Erythroblast (primary cell): ENCODE measurements around the gene AKAP8.
"Not testable (repeated sequence)": the region's sequence is repeated elsewhere in the genome, so short reads cannot be mapped to it uniquely, and the experiment has no call there.

Source experiments
- DNase-seq, 2 experiments: peaks; one replicate each; lab custom pipeline; 2025; lab: John Stamatoyannopoulos, UW
- GATA1 ChIP-seq: IDR thresholded peaks from 2 replicates; pipeline ENCODE4 v1.6.1; 2011; ENCODE audit warnings: low read depth, mild to moderate bottlenecking, control low read depth, low read length, moderate library complexity
- POLR2A ChIP-seq: IDR thresholded peaks from 2 replicates; pipeline ENCODE4 v1.6.1; 2011; ENCODE audit warnings: mild to moderate bottlenecking, low read length

Gene AKAP8

DNA sequence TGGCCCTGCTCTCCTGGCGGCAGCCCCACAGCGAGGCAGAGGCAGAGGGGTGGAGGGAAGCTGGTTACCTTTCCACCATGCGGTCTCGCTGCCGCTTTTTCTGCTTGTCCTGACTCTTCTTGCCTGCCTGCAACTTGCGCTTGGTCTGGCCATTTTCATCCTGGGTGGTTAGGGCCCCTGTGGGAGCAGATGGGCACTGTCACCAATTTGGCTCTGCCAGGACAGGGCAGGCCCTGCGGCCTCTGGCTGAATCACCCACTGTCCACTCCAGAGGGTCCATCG is 19.6 kb upstream of the AKAP8 start:
- TF ChIP-seq GATA1 (no peak), POLR2A (no peak)
- no peak for DNase-seq

DNA sequence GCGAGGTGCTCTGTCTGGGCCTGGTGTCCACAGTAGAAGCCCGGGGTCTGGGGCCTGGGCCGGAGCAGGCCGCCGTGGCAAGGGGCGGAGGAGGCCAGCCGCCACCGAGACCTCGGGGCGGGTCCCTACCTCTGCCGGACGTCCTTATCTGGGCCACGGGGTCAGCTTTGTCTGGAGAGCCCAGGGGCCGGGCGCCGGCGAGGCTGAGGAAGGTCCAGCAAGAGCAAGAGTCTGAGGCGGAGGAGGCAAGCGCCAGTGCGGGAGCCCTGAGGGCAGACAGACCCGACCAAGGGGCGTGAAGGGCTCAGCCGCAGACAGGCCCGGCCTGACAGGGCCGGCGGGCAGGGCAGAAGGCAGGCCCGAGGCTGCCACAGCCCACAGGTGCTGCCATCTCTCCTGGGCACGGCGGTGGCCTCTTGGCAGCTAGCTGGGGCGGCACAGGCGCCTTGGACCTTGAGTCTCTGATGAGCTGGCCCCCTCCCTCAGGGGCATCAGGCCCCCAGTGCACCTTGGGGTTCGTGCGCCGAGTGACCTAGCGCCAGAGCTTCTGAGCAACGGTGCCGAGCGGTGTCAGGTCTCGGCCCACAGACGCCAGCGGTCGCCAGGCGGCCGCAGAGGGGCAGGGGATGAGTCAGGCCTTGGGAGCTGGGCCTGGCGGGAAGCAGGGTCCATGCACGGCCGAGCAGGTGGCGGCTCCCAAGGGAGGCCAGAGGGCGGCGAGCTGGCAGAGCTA is 19.1 kb upstream of the AKAP8 start:
- TF ChIP-seq POLR2A (no peak), GATA1 (no peak)
- no peak for DNase-seq

DNA sequence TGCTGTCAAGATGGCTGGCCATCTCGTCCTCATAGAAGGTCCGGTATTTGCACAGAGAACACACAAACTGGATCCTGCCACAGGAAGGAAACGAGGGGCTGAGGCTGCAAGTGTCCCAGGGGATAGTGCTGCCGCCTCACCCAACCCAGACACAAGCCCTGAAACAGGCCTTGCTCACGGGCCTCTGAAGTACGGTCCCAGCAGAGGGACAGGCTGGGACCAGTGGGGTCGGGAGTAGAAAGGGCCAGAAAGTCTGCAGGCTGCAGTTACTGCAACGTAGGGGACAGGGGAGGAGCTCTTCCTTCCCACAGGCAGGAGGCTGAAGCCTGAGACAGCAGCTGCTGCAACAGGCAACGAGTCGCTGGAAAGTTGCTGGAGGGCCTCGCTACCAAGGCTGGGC is 18.2 kb upstream of the AKAP8 start:
- TF ChIP-seq POLR2A (no peak), GATA1 (no peak)
- DNase-seq: no peak

DNA sequence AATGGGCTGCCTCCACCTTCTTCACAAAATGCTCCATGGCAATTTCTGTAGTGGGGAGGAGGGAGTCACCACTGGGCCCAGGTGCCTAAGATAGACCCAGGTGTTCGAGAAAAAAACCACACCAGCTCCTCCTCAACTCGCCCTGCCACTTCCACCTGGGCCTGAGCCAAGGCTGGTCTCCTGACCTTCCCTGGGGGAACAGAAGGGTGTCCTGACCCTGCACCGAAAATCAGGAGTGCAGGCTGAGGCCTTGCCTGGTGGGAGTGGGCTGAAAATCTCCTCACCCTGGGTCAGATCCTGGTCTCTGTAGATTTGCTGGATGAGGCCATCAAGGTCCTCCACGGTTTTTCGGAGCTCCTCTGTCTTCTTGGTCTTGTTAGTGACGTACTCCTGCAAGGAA is 17.6 kb upstream of the AKAP8 start:
- no peak for TF ChIP-seq POLR2A
- no peak for TF ChIP-seq GATA1
- DNase-seq: no peak

DNA sequence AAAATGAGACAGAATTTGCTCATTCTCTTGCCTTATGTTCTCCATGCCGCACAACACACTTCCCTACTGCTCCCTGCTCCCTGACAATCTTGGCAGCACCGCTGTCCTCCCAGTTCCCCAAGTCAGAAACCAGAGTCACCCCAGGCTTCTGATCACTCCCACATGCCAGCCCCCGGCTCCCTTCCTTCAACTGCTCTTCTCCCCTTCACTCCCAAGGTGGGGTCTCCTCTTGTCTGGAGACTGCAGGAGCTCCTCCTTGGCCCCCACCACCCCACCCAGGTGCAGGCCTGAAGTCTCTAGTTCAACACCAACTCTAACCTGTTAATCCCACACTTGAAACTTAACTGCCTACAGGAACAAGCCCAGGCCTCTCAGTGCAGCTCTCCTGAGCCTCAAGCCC is 16.8 kb upstream of the AKAP8 start:
- TF ChIP-seq GATA1: no peak
- TF ChIP-seq POLR2A: no peak

DNA sequence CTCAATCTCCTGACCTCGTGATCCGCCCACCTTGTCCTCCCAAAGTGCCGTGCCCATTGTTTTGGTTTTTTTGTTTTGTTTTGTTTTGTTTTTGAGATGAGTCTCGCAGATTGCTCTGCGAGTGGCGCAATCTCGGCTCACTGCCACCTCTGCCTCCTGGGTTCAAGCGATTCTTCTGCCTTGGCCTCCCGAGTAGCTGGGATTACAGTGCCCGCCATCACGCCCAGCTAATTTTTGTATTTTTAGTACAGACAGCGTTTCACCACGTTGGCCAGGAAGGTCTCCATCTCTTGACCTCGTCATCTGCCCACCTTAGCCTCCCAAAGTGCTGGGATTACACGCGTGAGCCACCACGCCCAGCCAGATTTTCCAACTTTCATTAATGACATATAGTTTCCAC is 15.7 kb upstream of the AKAP8 start:
- not testable (repeated sequence) for DNase-seq

More for the DNA sequence above, 16.8 kb upstream of the AKAP8 start:
- DNase-seq: no peak

DNA sequence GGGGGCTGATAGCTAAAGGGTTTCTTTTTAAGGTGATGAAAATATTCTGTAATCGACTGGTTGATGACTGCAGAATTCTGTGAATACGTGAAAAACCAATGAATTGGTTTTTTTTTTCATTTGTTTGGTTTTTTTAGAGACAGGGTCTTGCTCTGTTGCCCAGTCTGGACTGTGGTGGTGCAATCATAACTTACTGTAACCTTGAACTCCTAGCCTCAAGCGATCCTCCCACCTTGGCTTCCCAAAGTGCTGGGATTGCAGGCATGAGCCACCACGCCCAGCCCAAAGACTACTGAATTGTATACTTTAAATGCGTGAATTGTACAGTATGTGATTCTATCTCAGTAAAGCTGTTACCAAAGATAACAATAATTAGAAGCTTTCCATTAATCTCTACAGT is 14.8 kb upstream of the AKAP8 start:
- no peak for TF ChIP-seq GATA1
- TF ChIP-seq POLR2A: no peak
- DNase-seq: peak in 1 of 2 experiments; percentile 47

DNA sequence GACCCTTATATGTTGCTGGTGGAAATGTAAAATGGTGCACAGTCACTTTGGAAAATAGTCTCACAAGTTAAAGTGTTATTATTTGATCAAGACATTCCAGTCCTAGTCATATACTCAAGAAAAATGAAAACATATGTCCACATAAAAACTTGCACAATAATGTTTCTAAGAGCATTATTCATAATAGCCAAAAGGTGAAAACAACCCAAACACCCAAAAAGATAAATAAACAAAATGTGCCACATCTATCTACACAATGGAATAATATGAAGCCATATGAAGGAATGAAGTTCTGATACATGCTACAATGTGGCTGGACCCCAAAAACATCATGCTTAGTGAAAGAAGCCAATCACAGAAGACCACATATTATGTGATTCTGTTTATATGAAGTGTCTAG is 14.4 kb upstream of the AKAP8 start:
- DNase-seq: no peak

DNA sequence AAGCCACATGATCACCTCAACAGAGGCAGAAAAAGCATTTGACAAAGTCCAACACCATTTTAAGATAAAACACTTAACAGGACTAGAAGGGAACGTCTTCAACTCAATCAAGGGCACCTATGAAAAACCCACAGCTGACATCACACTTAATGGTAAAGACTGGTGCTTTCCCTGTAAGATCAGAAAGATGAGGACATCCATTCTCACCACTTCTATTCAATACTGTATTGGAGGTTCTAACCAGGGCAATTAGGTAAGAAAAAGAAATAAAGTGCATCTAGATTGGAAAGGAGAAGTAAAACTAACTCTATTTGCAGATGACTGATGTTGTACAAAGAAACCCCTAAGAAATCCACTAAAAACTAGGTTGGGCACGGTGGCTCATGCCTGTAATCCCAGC is 11.2 kb upstream of the AKAP8 start:
- no peak for DNase-seq
- TF ChIP-seq GATA1 (no peak), POLR2A (no peak)

More for the DNA sequence above, 14.4 kb upstream of the AKAP8 start:
- TF ChIP-seq GATA1 (no peak), POLR2A (no peak)

DNA sequence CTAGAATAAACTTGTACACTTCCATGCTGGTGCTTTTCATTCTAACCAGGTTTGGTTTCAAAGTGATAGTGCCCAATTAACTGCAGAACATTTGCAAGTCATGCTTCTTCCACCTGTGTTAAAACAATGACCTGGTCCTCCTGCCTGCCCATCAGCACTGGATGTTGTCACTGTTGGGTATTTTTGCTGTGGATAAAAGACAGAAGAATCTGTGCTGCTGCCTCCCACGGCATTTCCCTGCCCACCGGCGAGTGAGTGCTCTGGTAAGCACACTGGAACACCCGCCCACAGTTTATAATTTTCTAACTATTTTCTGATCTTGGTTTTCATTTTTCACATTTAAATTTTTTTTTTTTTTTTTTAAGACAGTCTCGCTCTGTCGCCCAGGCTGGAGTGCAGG is 2.3 kb upstream of the AKAP8 start:
- TF ChIP-seq POLR2A: no peak
- DNase-seq: no peak

DNA sequence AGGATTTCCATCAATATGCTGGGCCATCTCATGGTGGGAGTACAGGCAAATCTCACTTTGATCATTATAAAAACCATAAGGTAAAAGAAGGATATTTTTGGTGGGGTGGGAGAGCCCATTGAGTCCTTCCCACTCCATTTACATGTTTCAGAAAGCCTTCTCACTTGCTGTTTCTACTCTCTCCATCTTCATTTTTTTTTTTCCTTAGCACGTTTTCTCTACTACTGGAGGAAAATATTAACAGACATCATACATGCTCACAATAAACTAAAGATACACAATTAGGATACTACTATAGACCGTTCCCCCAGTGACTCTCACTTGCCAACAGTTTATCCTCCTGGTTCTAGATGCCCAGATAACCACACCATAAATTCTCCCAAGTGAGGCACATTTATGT is 1.8 kb upstream of the AKAP8 start:
- no peak for TF ChIP-seq POLR2A
- no peak for TF ChIP-seq GATA1
- no peak for DNase-seq

DNA sequence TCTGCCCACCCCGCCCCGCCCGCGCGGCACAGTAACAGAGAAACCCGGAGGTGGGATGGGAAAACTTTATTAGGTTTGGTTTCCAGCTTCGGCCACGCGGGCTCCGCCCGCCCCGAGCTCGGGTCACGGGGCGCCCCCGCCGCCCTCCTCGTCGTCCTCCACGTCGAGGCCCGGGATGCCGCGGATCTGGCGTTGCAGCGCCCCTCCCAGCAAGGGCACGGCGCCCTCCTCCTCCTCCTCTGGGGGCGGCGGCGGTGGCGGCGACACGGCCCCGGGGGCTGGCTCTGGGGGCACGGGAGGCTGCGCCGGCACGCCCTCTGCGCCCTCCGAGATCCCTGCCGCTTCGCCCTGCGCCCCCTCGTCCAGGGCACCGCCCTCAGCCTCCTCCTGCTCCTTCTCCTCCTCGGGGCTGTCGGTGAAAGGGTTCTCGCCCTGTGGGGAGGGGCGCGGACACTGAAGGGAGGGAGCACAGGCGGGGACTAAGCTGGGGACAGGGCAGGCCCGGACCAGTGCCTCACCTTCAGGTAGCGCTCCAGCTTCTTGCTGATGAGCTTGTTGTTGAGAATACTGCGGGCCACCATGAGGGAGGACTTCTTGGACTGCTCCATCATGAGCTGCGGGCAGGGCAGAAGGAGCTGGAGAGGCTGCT is 536 bp upstream of the AKAP8 start:
- peak; percentile 82 to 84 for DNase-seq

DNA sequence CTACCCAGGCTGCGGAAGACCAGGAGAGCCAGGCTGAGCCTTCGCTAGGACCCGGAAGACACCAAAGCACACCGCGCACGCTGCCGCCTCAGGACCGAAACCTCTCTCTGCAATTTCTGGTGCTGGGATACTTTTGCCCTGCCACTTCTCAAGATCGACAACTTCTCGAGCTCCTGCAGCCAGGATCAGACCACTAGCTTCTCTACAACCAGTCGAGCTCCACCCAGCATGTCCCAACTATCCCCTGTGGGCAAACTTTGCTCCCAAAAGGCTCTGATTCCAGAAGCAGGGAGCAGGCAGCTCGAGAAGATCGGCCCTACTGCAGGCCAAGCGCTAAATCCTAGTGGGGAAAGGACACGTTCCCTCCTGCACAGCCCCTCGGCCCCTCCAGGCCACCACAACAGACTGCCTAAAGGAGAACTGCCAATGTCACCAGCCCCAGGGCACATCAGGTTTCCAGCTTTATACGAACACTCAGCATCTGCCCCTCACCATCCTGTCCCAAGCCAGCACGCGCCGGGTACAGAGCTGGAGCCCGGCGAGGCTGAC is 979 bp downstream of the AKAP8 start:
- DNase-seq: peak; percentile 66 to 71
- TF ChIP-seq POLR2A: no peak
- no peak for TF ChIP-seq GATA1

More for the DNA sequence above, 536 bp upstream of the AKAP8 start:
- TF ChIP-seq GATA1 (no peak), POLR2A (no peak)

DNA sequence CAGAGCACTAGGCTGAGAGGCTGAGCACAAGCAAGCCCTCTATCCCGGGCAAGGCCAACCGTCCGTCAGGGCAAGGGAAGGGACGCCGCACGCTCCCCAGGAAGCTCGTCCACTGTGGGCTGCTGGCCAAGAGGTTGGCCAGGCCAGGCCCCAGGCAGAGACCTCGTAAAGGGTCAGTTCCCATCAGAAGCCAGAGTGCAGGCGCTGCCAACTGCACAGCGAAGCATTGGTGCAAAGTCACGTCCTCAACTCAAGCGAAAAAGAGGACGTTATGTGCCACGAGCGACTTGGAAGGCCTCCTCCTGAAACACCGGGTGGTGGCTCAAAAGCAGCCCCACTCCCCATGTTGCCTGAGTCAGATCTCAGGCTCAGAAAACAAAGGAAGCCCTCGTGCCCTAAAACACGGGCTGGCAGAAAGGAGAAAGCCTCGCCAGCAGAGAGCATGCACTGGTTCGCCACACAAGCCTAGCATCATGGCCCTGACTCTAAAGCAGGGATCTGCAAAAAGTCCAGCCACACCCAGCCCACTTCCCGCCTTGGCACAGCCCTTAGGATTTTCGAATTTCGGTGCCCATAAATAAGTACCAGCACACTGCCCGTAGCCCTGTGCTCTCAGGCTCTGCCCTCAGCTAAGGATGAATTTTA is 4.7 kb downstream of the AKAP8 start:
- DNase-seq: no peak
- TF ChIP-seq POLR2A (no peak), GATA1 (no peak)
